ENCODE results near the gene CPA4.

DNA sequence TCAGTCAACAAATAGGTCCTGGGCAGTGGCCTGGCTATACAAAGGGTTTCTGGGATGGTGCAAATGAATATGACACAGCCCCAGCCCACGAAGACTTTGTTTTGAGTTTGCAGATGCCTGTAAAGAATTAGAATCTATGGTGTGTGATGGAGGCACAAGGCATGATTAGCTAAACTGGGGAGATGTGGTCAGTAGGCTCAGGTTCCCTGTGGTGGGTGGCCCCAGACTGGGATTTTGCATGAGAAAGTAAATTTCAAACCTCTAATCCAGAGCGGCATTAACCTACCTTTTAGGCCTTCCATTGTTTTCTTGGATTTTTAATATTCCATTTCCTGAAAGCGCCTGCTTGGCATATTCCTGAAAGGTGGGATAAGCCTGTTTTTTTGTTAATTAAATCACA lies 45.3 kb downstream of the CPA4 start:
- no peak for TF ChIP-seq POLR2A (IDR thresholded peaks at IDR 0.05)
- TF ChIP-seq, protein P1, sequence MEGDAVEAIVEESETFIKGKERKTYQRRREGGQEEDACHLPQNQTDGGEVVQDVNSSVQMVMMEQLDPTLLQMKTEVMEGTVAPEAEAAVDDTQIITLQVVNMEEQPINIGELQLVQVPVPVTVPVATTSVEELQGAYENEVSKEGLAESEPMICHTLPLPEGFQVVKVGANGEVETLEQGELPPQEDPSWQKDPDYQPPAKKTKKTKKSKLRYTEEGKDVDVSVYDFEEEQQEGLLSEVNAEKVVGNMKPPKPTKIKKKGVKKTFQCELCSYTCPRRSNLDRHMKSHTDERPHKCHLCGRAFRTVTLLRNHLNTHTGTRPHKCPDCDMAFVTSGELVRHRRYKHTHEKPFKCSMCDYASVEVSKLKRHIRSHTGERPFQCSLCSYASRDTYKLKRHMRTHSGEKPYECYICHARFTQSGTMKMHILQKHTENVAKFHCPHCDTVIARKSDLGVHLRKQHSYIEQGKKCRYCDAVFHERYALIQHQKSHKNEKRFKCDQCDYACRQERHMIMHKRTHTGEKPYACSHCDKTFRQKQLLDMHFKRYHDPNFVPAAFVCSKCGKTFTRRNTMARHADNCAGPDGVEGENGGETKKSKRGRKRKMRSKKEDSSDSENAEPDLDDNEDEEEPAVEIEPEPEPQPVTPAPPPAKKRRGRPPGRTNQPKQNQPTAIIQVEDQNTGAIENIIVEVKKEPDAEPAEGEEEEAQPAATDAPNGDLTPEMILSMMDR (IDR thresholded peaks at IDR 0.05), result no peak
